ENCODE measurements around the gene DVL1. TPM values are rescaled to one million over a fixed set of nuclear protein-coding genes. Genes with fewer than 3 reads are reported as not detected.

Gene DVL1
- total and polyA plus RNA-seq, 9 of the 15 experiments (the other 6 are each of a cell fraction or from before 2014, with no cell fraction given): 0.62 to 135 (median 24.3) TPM

GRCh38 chr1:1349256-1350012, at the start of gene DVL1 (continued):
- TF ChIP-seq U2AF1 (optimal IDR thresholded peaks at IDR 0.05; ENCODE audit: low read depth, low read length) (no peak), BHLHE40 (IDR thresholded peaks at IDR 0.05; ENCODE audit: low read length) (no peak), ZEB2 (IDR thresholded peaks at IDR 0.05) (no peak), SP1 (CRISPR knock-in tag; IDR thresholded peaks at IDR 0.05) (no peak), POLR2G (IDR thresholded peaks at IDR 0.05; ENCODE audit: low read depth, low read length) (peak; percentile 85), ZBED1 (IDR thresholded peaks at IDR 0.05) (no peak), KLF1 (tag; IDR thresholded peaks at IDR 0.05) (no peak), CTBP1 (IDR thresholded peaks at IDR 0.05; ENCODE audit: borderline replicate concordance) (peak; percentile 90), ZNF280A (IDR thresholded peaks at IDR 0.05; ENCODE audit: low read depth, partially characterized antibody) (no peak), ESRRA (IDR thresholded peaks at IDR 0.05; ENCODE audit: borderline replicate concordance, low read depth) (peak; percentile 31; the same call in 1 of the 2 replicates), TFAM (CRISPR knock-in tag; conservative IDR thresholded peaks at IDR 0.05) (no peak), RBM39 (optimal IDR thresholded peaks at IDR 0.05; ENCODE audit: low read depth, low read length) (no peak), RCOR1 (IDR thresholded peaks at IDR 0.05; ENCODE audit: borderline replicate concordance in 1 of 2, low read depth in 2 of 2, low read length in 2 of 2) (no peak), KHSRP (IDR thresholded peaks at IDR 0.05) (no peak), TSC22D4 (tag; IDR thresholded peaks at IDR 0.05) (no peak), THRAP3 (IDR thresholded peaks at IDR 0.05; ENCODE audit: borderline replicate concordance) (no peak), NUFIP1 (IDR thresholded peaks at IDR 0.05; ENCODE audit: partially characterized antibody) (no peak), SIX5 (IDR thresholded peaks at IDR 0.05; ENCODE audit: borderline replicate concordance in 1 of 2, insufficient read depth in 1 of 2, low read depth in 1 of 2, low read length in 2 of 2) (no peak), ZFP91 (CRISPR knock-in tag; IDR thresholded peaks at IDR 0.05) (no peak), ILK (tag; IDR thresholded peaks at IDR 0.05; ENCODE audit: borderline replicate concordance, low read depth) (no peak), CREBBP (IDR thresholded peaks at IDR 0.05; ENCODE audit: low read depth, low read length) (no peak), FOXA3 (CRISPR knock-in tag; conservative IDR thresholded peaks at IDR 0.05 in 1 of 2, IDR thresholded peaks at IDR 0.05 in 1 of 2) (no peak)
